Measurements from ENCODE around the gene C6orf62.
"Not testable (repeated sequence)": the region's sequence is repeated elsewhere in the genome, so short reads cannot be mapped to it uniquely, and the experiment has no call there.

The C6orf62 gene

GRCh38 chr6:24719125-24719971 is at the start of gene C6orf62:
Gene C6orf62 (minus strand): TSS chr6:24719154. CDS start chr6:24718668, 486 bp downstream.
- no peak for DNase-seq (ENCODE audit: low read depth in 2 of 2)

GRCh38 chr6:24768361-24768760 is 49.4 kb upstream of the C6orf62 start:
- DNase-seq (ENCODE audit: low read depth in 2 of 2) = no peak

DNA sequence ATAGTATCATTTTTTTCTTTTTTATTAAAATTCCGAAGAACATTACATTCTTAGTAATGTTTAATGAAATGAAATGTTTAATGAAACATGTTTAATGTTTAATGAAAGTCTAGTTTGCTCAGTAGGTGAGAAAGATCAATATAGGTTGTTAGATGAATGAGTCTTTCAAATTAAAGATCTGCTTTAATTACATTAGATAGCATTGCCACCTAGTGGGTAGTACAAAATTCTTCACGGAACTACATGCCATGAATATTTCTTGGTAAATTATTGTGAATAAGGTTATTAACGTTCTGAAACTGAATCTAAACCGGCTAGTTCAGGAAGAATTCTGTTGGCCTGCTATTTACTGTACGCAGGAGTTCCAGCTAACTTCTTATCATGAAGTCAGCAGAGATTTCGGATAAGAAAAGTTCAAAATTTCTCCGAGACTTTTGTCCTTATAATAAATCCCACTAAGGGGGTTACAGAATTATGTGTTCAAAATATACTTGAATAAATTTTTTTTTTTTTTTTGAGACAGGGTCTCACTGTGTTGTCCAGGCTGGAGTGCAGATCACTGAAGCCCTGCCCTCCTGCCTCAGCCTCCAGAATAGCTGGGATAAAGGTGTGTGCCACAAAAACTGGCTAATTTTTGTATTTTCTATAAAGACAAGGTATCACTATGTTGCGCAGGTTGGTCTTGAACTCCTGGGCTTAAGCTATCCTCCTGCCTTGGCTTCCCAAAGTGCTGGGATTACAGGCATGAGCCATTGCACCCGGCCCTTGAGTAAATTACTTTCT is 47.9 kb upstream of the C6orf62 start:
- no peak for DNase-seq (ENCODE audit: low read depth in 2 of 2)

- DNase-seq (ENCODE audit: low read depth in 2 of 2) = not testable (repeated sequence)
These were observed 47.0 kb upstream of the C6orf62 start for GRCh38 chr6:24765968-24766367.

- not testable (repeated sequence) for DNase-seq (ENCODE audit: low read depth in 2 of 2)
These were observed 46.2 kb upstream of the C6orf62 start for GRCh38 chr6:24764833-24765828.

GRCh38 chr6:24763578-24763977 is 44.6 kb upstream of the C6orf62 start:
- DNase-seq (ENCODE audit: low read depth in 2 of 2) = no peak

DNA sequence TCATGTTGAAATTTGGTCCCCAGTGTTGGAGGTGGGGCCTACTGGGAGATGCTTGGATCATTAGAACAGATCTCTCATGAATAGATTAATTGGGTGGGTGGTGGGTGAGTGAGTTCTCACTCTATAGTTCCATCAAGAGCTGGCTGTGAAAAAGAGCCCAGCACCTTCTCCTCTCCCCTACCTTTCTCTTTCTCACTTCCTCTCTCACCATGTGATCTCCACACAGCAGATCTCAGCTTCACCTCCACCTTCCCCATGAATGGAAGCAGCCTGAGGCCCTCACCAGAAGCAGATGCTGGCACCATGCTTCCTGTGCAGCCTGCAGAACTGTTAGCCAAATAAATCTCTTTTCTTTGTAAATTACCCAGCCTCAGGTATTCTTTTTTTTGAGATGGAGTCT is 42.9 kb upstream of the C6orf62 start:
- DNase-seq (ENCODE audit: low read depth in 2 of 2) = no peak

- no peak for DNase-seq (ENCODE audit: low read depth in 2 of 2)
These were observed 42.4 kb upstream of the C6orf62 start for GRCh38 chr6:24761193-24761835.

DNA sequence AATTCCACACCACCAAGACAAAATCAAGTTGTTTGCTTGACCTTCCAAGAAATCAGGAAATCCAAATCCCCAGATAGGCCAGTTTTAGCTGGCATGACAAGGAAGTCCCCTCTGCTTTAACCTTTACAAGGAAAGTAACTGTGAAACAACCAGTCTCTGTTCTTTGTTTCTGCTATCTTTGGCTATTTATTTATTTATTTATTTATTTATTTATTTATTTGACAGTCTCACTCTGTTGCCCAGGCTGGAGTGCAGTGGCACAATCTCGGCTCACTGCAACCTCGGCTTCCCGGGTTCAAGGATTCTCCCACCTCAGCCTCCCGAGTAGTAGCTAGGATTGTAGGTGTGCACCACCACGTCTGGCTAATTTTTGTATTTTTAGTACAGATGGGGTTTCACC is 41.3 kb upstream of the C6orf62 start:
- no peak for DNase-seq (ENCODE audit: low read depth in 2 of 2)

DNA sequence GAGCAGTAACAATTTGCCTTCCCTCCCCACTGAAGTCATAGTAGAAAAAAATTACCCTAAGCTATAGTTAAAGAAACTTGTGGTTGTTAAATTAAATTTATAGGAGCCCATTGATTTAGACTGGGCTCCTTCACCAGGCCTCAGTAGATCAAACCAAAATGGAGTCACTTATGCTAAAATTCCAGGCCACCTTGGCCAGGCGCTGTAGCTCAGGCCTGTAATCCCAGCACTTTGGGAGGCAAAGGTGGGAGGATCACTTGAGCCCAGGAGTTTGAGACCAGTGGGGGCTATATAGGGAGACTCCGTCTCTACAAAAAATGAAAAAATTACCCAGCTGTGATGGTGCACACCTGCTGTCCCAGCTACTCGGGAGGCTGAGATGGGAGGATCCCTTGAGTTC is 40.8 kb upstream of the C6orf62 start:
- no peak for DNase-seq (ENCODE audit: low read depth in 2 of 2)

- DNase-seq (ENCODE audit: low read depth in 2 of 2) = no peak
These were observed 38.7 kb upstream of the C6orf62 start for GRCh38 chr6:24757611-24758010.

DNA sequence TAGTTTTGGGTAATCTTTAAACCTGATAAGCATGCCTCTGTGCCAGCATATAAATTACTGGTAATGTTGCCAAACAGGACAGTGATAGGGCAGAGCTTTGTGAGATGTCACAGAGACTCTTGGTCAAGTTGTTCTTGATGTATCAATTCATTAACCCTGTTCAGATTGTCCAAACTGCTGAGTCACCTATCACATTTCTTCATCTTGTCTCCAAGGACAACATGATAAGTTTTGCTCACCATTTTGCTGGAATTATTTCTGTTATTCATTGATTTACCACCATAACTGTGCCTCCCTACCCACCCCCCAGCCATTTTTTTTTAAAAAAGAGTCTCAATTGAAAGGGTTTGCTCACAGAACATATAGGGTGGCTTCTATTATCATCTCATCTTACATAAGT is 36.3 kb upstream of the C6orf62 start:
- DNase-seq (ENCODE audit: low read depth in 2 of 2) = no peak

- DNase-seq (ENCODE audit: low read depth in 2 of 2) = not testable (repeated sequence)
These were observed 35.4 kb upstream of the C6orf62 start for GRCh38 chr6:24754378-24754777.

- no peak for DNase-seq (ENCODE audit: low read depth in 2 of 2)
These were observed 34.6 kb upstream of the C6orf62 start for GRCh38 chr6:24753545-24753944.

- DNase-seq (ENCODE audit: low read depth in 2 of 2) = no peak
These were observed 34.1 kb upstream of the C6orf62 start for GRCh38 chr6:24752917-24753492.

GRCh38 chr6:24752503-24752902 is 33.5 kb upstream of the C6orf62 start:
- DNase-seq (ENCODE audit: low read depth in 2 of 2) = no peak

DNA sequence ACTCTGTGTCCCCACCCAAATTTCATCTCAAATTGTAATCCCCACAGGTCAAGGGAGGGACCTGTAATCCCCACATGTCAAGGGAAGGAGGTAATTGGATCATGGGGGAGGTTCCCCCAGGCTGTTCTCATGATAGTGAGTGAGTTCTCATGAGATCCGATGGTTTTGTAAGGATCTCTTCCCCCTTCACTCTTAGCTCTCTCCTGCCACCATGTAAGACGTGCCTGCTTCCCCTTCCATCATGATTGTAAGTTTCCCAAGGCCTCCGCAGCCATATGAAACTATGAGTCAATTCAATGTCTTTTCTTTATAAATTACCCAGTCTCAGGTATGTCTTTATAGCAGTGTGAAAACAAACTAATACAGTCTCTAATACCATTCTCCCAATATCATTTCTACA is 31.9 kb upstream of the C6orf62 start:
- DNase-seq (ENCODE audit: low read depth in 2 of 2) = not testable (repeated sequence)

DNA sequence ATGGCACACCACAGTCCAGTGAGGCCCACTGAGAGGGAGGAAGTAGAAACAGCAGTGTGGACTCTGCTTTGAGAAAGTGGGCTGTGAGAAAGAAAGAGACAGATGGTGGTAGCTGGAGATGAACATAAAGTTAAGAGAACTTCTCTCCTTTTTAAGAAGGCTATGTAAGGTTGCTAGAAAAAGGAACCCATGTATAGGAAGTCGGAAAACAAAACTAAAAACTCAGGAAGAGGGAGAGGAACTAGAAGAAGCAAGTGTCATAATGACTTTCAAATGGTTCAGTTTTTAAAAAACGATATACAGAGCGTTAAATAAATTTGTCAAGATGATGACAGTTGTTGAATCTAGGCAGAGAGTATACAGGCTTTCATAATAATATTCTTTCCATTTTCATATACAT is 30.3 kb upstream of the C6orf62 start:
- DNase-seq (ENCODE audit: low read depth in 2 of 2) = no peak

DNA sequence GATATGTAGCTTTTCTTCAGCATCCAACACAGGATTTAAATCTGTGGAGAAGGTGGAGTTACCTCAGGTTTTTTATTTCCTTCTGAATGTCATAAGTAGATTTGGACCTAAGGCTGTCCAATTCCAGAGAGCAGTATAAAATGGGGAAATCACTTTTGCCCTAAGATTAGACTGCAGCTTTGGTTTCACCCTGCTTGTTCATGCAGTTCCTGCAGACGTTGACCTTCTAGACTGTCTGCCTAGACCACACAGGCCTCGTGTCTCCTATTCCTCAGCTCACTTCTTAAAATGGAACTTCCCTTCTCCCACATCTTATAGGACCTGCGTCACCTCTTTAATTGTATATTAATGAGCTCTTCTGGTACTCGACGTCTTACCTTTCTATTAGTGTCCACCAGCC is 26.0 kb upstream of the C6orf62 start:
- DNase-seq (ENCODE audit: low read depth in 2 of 2) = no peak

DNA sequence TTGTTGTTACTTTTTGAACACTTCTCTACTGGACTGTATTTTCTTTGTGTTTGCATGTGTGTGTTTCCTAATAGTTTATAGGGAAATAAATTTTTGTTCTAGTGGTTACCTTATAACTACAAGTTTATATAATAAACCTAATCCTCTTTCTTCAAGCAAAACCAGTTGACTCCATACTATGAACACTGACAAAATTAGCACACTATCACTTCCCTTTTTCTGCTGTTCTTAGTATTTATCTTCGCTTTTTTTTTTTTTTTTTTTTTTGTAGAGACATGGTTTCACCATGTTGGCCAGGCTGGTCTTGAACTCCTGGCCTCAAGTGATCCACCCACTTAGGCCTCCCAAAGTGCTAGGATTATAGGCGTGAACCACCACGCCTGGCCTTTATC is 25.0 kb upstream of the C6orf62 start:
- no peak for DNase-seq (ENCODE audit: low read depth in 2 of 2)
